GM10248 (cell line): ENCODE measurements around the gene XRCC4.
"Not testable (repeated sequence)": the region's sequence is repeated elsewhere in the genome, so short reads cannot be mapped to it uniquely, and the experiment has no call there.

Experiments used
- CTCF ChIA-PET: fragments of 300-600 bp; sonication (Branson Sonifier 250); formaldehyde crosslinking; extraction: SDS; loops from one replicate; lab custom pipeline; 2021; ENCODE audit warnings: antibody characterized with exemption; lab: Yijun Ruan, JAX
- POLR2A ChIA-PET: fragments of 350-650 bp; sonication (Branson Sonifier 250); formaldehyde crosslinking; extraction: SDS; loops from one replicate; lab custom pipeline; 2020; ENCODE audit warnings: antibody characterized with exemption; lab: Yijun Ruan, JAX
- DNase-seq: peaks from one replicate; pipeline ENCODE4 v3.0.0; 2012; ENCODE audit errors: extremely low spot score
- CTCF ChIP-seq: IDR thresholded peaks from 2 replicates; pipeline ENCODE4 v1.5.1; 2012; ENCODE audit warnings: mild to moderate bottlenecking, low read depth; ENCODE audit errors: extremely low read depth, missing control alignments, control extremely low read depth

XRCC4 gene

GRCh38 chr5:83245037-83245436 lies 167.7 kb downstream of the XRCC4 start:
- no peak for DNase-seq
- no peak for TF ChIP-seq CTCF
- ChIA-PET POLR2A (no interaction called here), CTCF (no interaction called here)

GRCh38 chr5:83246071-83246470 lies 168.7 kb downstream of the XRCC4 start:
- CTCF ChIA-PET: no interaction called here
- POLR2A ChIA-PET: no interaction called here
- TF ChIP-seq CTCF: no peak
- DNase-seq: no peak

GRCh38 chr5:83249156-83249555 lies 171.8 kb downstream of the XRCC4 start:
- CTCF ChIA-PET: interaction anchor here (0.8 kb wide), 1 partner anchor 15 kb away, joined by 4 read pairs; no protein-coding TSS in a partner anchor
- POLR2A ChIA-PET: no interaction called here
- TF ChIP-seq CTCF: no peak
- DNase-seq: no peak

- no peak for DNase-seq
- ChIA-PET CTCF (no interaction called here), POLR2A (no interaction called here)
- TF ChIP-seq CTCF: no peak
These were observed 174.5 kb downstream of the XRCC4 start for GRCh38 chr5:83251849-83252248.

GRCh38 chr5:83253720-83254119 lies 176.4 kb downstream of the XRCC4 start:
- POLR2A ChIA-PET: no interaction called here
- TF ChIP-seq CTCF: no peak
- no peak for DNase-seq
- CTCF ChIA-PET: interaction anchor here (1.6 kb wide), 1 partner anchor 176 kb away, joined by 4 read pairs; no protein-coding TSS in a partner anchor

GRCh38 chr5:83255268-83255667 lies 177.9 kb downstream of the XRCC4 start:
- CTCF ChIA-PET: no interaction called here
- no peak for DNase-seq
- POLR2A ChIA-PET: no interaction called here
- no peak for TF ChIP-seq CTCF

GRCh38 chr5:83256091-83256780 lies 178.9 kb downstream of the XRCC4 start:
- DNase-seq: no peak
- POLR2A ChIA-PET: no interaction called here
- CTCF ChIA-PET: no interaction called here
- no peak for TF ChIP-seq CTCF

- POLR2A ChIA-PET, DNase-seq, CTCF ChIA-PET: not testable (repeated sequence)
These were observed 180.3 kb downstream of the XRCC4 start for GRCh38 chr5:83257684-83258083.
